ENCODE data around the gene BBC3.
"Not testable (repeated sequence)": the region's sequence is repeated elsewhere in the genome, so short reads cannot be mapped to it uniquely, and the experiment has no call there.

The BBC3 gene

GRCh38 chr19:47270408-47270807, 39.4 kb upstream of the BBC3 start:
- Histone ChIP-seq H3K27me3 (ENCODE audit: insufficient read depth, low read length) (peaks cover 5% of the 10 kb centered on the region), H3K4me1 (ENCODE audit: insufficient read depth, low read length) (peaks cover 1% of the 10 kb centered on the region; the same call in 1 of the 2 replicates), H3K9me3 (ENCODE audit: insufficient read depth, low read depth, low read length) (no peaks in the 10 kb centered on the region), H3K9ac (ENCODE audit: low read depth, low read length) (no peak overlapping the region), H3K27ac (ENCODE audit: low read length) (no peak overlapping the region), H3K4me3 (ENCODE audit: low read length) (no peak overlapping the region), H3K36me3 (ENCODE audit: insufficient read depth, low read depth, low read length) (peaks cover 33% of the 10 kb centered on the region)

- no peaks in the 10 kb centered on the region for H3K9me3 ChIP-seq (ENCODE audit: insufficient read depth, low read depth, low read length)
- H3K9ac ChIP-seq (ENCODE audit: low read depth, low read length), result no peak overlapping the region
- no peaks in the 10 kb centered on the region for H3K27me3 ChIP-seq (ENCODE audit: insufficient read depth, low read length)
- no peak overlapping the region for H3K27ac ChIP-seq (ENCODE audit: low read length)
- H3K4me1 ChIP-seq (ENCODE audit: insufficient read depth, low read length), result no peaks in the 10 kb centered on the region
- H3K36me3 ChIP-seq (ENCODE audit: insufficient read depth, low read depth, low read length), result peaks cover 41% of the 10 kb centered on the region
- H3K4me3 ChIP-seq (ENCODE audit: low read length), result no peak overlapping the region
Observed at GRCh38 chr19:47269596-47269995, 38.6 kb upstream of the BBC3 start.

- no peak overlapping the region for H3K4me3 ChIP-seq (ENCODE audit: low read length)
- H3K9me3 ChIP-seq (ENCODE audit: insufficient read depth, low read depth, low read length), result no peaks in the 10 kb centered on the region
- H3K9ac ChIP-seq (ENCODE audit: low read depth, low read length), result no peak overlapping the region
- H3K4me1 ChIP-seq (ENCODE audit: insufficient read depth, low read length), result no peaks in the 10 kb centered on the region
- no peak overlapping the region for H3K27ac ChIP-seq (ENCODE audit: low read length)
- no peaks in the 10 kb centered on the region for H3K27me3 ChIP-seq (ENCODE audit: insufficient read depth, low read length)
- peaks cover 48% of the 10 kb centered on the region for H3K36me3 ChIP-seq (ENCODE audit: insufficient read depth, low read depth, low read length)
Observed at GRCh38 chr19:47268028-47268427, 37.0 kb upstream of the BBC3 start.

GRCh38 chr19:47267350-47267759, 36.4 kb upstream of the BBC3 start:
- no peak overlapping the region for H3K27ac ChIP-seq (ENCODE audit: low read length)
- peaks cover 52% of the 10 kb centered on the region for H3K36me3 ChIP-seq (ENCODE audit: insufficient read depth, low read depth, low read length)
- no peak overlapping the region for H3K9ac ChIP-seq (ENCODE audit: low read depth, low read length)
- H3K4me1 ChIP-seq (ENCODE audit: insufficient read depth, low read length), result no peaks in the 10 kb centered on the region
- H3K4me3 ChIP-seq (ENCODE audit: low read length), result no peak overlapping the region
- H3K27me3 ChIP-seq (ENCODE audit: insufficient read depth, low read length), result no peaks in the 10 kb centered on the region
- no peaks in the 10 kb centered on the region for H3K9me3 ChIP-seq (ENCODE audit: insufficient read depth, low read depth, low read length)

- Histone ChIP-seq H3K27me3 (ENCODE audit: insufficient read depth, low read length) (no peaks in the 10 kb centered on the region), H3K27ac (ENCODE audit: low read length) (no peak overlapping the region), H3K36me3 (ENCODE audit: insufficient read depth, low read depth, low read length) (peaks cover 54% of the 10 kb centered on the region), H3K4me3 (ENCODE audit: low read length) (no peak overlapping the region), H3K9me3 (ENCODE audit: insufficient read depth, low read depth, low read length) (no peaks in the 10 kb centered on the region), H3K9ac (ENCODE audit: low read depth, low read length) (no peak overlapping the region), H3K4me1 (ENCODE audit: insufficient read depth, low read length) (no peaks in the 10 kb centered on the region)
Observed at GRCh38 chr19:47266401-47266941, 35.5 kb upstream of the BBC3 start.

GRCh38 chr19:47264629-47265028, 33.6 kb upstream of the BBC3 start:
- Histone ChIP-seq H3K4me3 (ENCODE audit: low read length) (no peak overlapping the region), H3K4me1 (ENCODE audit: insufficient read depth, low read length) (no peaks in the 10 kb centered on the region), H3K27me3 (ENCODE audit: insufficient read depth, low read length) (no peaks in the 10 kb centered on the region), H3K9me3 (ENCODE audit: insufficient read depth, low read depth, low read length) (no peaks in the 10 kb centered on the region), H3K27ac (ENCODE audit: low read length) (no peak overlapping the region), H3K36me3 (ENCODE audit: insufficient read depth, low read depth, low read length) (peaks cover 58% of the 10 kb centered on the region), H3K9ac (ENCODE audit: low read depth, low read length) (no peak overlapping the region)

GRCh38 chr19:47261946-47262793, 31.2 kb upstream of the BBC3 start:
- not testable (repeated sequence) for H3K9ac ChIP-seq (ENCODE audit: low read depth, low read length); H3K9me3 ChIP-seq (ENCODE audit: insufficient read depth, low read depth, low read length); H3K27me3 ChIP-seq (ENCODE audit: insufficient read depth, low read length); H3K4me1 ChIP-seq (ENCODE audit: insufficient read depth, low read length); H3K4me3 ChIP-seq (ENCODE audit: low read length); H3K27ac ChIP-seq (ENCODE audit: low read length)
- H3K36me3 ChIP-seq (ENCODE audit: insufficient read depth, low read depth, low read length), result peaks cover 64% of the 10 kb centered on the region

GRCh38 chr19:47260476-47260875, 29.5 kb upstream of the BBC3 start:
- Histone ChIP-seq H3K4me1 (ENCODE audit: insufficient read depth, low read length) (peaks cover 10% of the 10 kb centered on the region), H3K4me3 (ENCODE audit: low read length) (no peak overlapping the region), H3K9ac (ENCODE audit: low read depth, low read length) (no peak overlapping the region), H3K9me3 (ENCODE audit: insufficient read depth, low read depth, low read length) (no peaks in the 10 kb centered on the region), H3K27me3 (ENCODE audit: insufficient read depth, low read length) (no peaks in the 10 kb centered on the region), H3K27ac (ENCODE audit: low read length) (no peak overlapping the region), H3K36me3 (ENCODE audit: insufficient read depth, low read depth, low read length) (peaks cover 54% of the 10 kb centered on the region)

- H3K27me3 ChIP-seq (ENCODE audit: insufficient read depth, low read length), result no peaks in the 10 kb centered on the region
- H3K4me3 ChIP-seq (ENCODE audit: low read length), result no peak overlapping the region
- H3K9me3 ChIP-seq (ENCODE audit: insufficient read depth, low read depth, low read length), result no peaks in the 10 kb centered on the region
- H3K4me1 ChIP-seq (ENCODE audit: insufficient read depth, low read length), result peaks cover 10% of the 10 kb centered on the region
- H3K36me3 ChIP-seq (ENCODE audit: insufficient read depth, low read depth, low read length), result peaks cover 39% of the 10 kb centered on the region
- no peak overlapping the region for H3K27ac ChIP-seq (ENCODE audit: low read length)
- H3K9ac ChIP-seq (ENCODE audit: low read depth, low read length), result no peak overlapping the region
Observed at GRCh38 chr19:47258895-47259555, 28.0 kb upstream of the BBC3 start.

GRCh38 chr19:47258434-47258833, 27.4 kb upstream of the BBC3 start:
- peaks cover 39% of the 10 kb centered on the region for H3K36me3 ChIP-seq (ENCODE audit: insufficient read depth, low read depth, low read length)
- H3K27ac ChIP-seq (ENCODE audit: low read length), result no peak overlapping the region
- H3K4me1 ChIP-seq (ENCODE audit: insufficient read depth, low read length), result peaks cover 10% of the 10 kb centered on the region
- peak overlapping the region; percentile 84; the same call in 1 of the 2 replicates for H3K9ac ChIP-seq (ENCODE audit: low read depth, low read length)
- H3K27me3 ChIP-seq (ENCODE audit: insufficient read depth, low read length), result no peaks in the 10 kb centered on the region
- no peaks in the 10 kb centered on the region for H3K9me3 ChIP-seq (ENCODE audit: insufficient read depth, low read depth, low read length)
- peak overlapping the region; percentile 91; the same call in 1 of the 2 replicates for H3K4me3 ChIP-seq (ENCODE audit: low read length)

GRCh38 chr19:47257411-47258169, 26.6 kb upstream of the BBC3 start:
- no peaks in the 10 kb centered on the region for H3K27me3 ChIP-seq (ENCODE audit: insufficient read depth, low read length)
- H3K9ac ChIP-seq (ENCODE audit: low read depth, low read length), result peak overlapping the region; percentile 84
- H3K4me3 ChIP-seq (ENCODE audit: low read length), result peak overlapping the region; percentile 91
- peaks cover 10% of the 10 kb centered on the region for H3K4me1 ChIP-seq (ENCODE audit: insufficient read depth, low read length)
- H3K27ac ChIP-seq (ENCODE audit: low read length), result peak overlapping the region; percentile 94
- H3K36me3 ChIP-seq (ENCODE audit: insufficient read depth, low read depth, low read length), result peaks cover 37% of the 10 kb centered on the region
- H3K9me3 ChIP-seq (ENCODE audit: insufficient read depth, low read depth, low read length), result no peaks in the 10 kb centered on the region

All from iPS-20b (cell line).